K562 (cell line): Measurements from ENCODE around the gene IL6ST. TPM values are rescaled to one million over a fixed set of nuclear protein-coding genes. Genes with fewer than 3 reads are reported as not detected.

Experiments
- ATAC-seq: fragments of 200-7000 bp; cut with Tn5 transposase; 3 replicates; pipeline ENCODE4 v1.9.1; 2020; ENCODE audit warnings: moderate library complexity
- BruUV-seq: library from RNA; stranded (reverse); fragments of 400-500 nt; replicated peaks from 2 replicates; lab custom pipeline; 2021; lab: Mats Ljungman, UMichigan
- CTCF ChIA-PET: fragments of 300-600 bp; formaldehyde crosslinking; extraction: SDS; loops from one replicate; lab custom pipeline; 2021; ENCODE audit warnings: low intra/inter-chr PET ratio; lab: Yijun Ruan, JAX
- POLR2A ChIA-PET: fragments of 300-600, 350-650 bp; sonication (Branson Sonifier 250); formaldehyde crosslinking; extraction: SDS; loops from one replicate; lab custom pipeline; 2021; ENCODE audit warnings: antibody characterized with exemption, inconsistent platforms; lab: Yijun Ruan, JAX
- DNase-seq, 4 experiments: peaks; one replicate each; pipeline versions ENCODE4 v3.0.0 to v3.0.0-alpha.2; 2011 to 2018; ENCODE audit warnings: low spot score in 3 of 4, mixed read lengths in 3 of 4; ENCODE audit errors: extremely low read depth in 1 of 4
- FAIRE-seq: peaks from 2 replicates; lab custom pipeline; 2011; peaks lifted over from hg19 to GRCh38; lab: Jason Lieb, UNC
- H2AFZ ChIP-seq: 2 replicates; pipeline ENCODE4 v1.6.0; 2011; ENCODE audit warnings: low read depth, low read length, control low read depth, inconsistent platforms
- H3K27ac ChIP-seq: fragments of 200-600 bp; 3 replicates; pipeline ENCODE4 v1.8.0; 2011; ENCODE audit warnings: low read depth, mild to moderate bottlenecking, control low read depth, inconsistent platforms, low read length, moderate library complexity, mixed read lengths; ENCODE audit errors: extremely low read depth
- H3K27me3 ChIP-seq, 2 experiments: fragments of 300-600 bp in 1 of 2; 2 replicates in 1 of 2; 3 replicates in 1 of 2; pipeline versions ENCODE4 v1.6.0 to v1.8.0; 2011; ENCODE audit warnings: inconsistent platforms in 2 of 2, low read length in 2 of 2, mild to moderate bottlenecking in 1 of 2, mixed read lengths in 1 of 2, moderate library complexity in 1 of 2; ENCODE audit not compliant: control insufficient read depth in 2 of 2, insufficient read depth in 2 of 2
- H3K36me3 ChIP-seq: fragments of 300-600 bp; 3 replicates; pipeline ENCODE4 v1.8.0; 2011; ENCODE audit warnings: mild to moderate bottlenecking, low read length, inconsistent platforms; ENCODE audit not compliant: control insufficient read depth, insufficient read depth
- H3K4me1 ChIP-seq, 2 experiments: fragments of 200-600 bp in 1 of 2; replicated peaks in 1 of 2; 2 replicates in 1 of 2; 3 replicates in 1 of 2; pipeline versions ENCODE4 v1.5.1 to v1.8.0; 2011; ENCODE audit warnings: inconsistent platforms in 2 of 2, low read length in 2 of 2, mild to moderate bottlenecking in 1 of 2, mixed read lengths in 1 of 2, moderate library complexity in 1 of 2; ENCODE audit not compliant: control insufficient read depth in 2 of 2, insufficient read depth in 2 of 2
- H3K4me2 ChIP-seq: 2 replicates; pipeline ENCODE4 v1.6.1; 2011; ENCODE audit warnings: low read length, control low read depth, inconsistent platforms, mixed read lengths; ENCODE audit not compliant: insufficient read depth
- H3K4me3 ChIP-seq: fragments of 200-600 bp; sonication (generic), shearing (Covaris generic); 2 replicates; pipeline ENCODE4 v1.5.1; 2016; ENCODE audit warnings: control low read depth, inconsistent platforms
- H3K79me2 ChIP-seq: fragments of 200-600 bp; 3 replicates; pipeline ENCODE4 v1.8.0; 2011; ENCODE audit warnings: low read length, inconsistent platforms; ENCODE audit not compliant: control insufficient read depth, insufficient read depth
- H3K9ac ChIP-seq, 2 experiments: 2 replicates each; pipeline versions ENCODE4 v1.6.0 to v1.6.1; 2011; ENCODE audit warnings: low read depth in 2 of 2, low read length in 2 of 2, control low read depth in 1 of 2, inconsistent platforms in 1 of 2, mild to moderate bottlenecking in 1 of 2, mixed read lengths in 1 of 2; ENCODE audit not compliant: insufficient read depth in 1 of 2
- H3K9me1 ChIP-seq: one replicate; pipeline ENCODE4 v1.6.0; 2011; ENCODE audit warnings: inconsistent platforms, mild to moderate bottlenecking, low read length, moderate library complexity; ENCODE audit not compliant: control insufficient read depth, insufficient read depth
- H3K9me3 ChIP-seq: replicated peaks from 2 replicates; pipeline ENCODE4 v1.5.1; 2011; ENCODE audit warnings: low read depth, low read length, inconsistent platforms; ENCODE audit not compliant: control insufficient read depth, insufficient read depth
- H4K20me1 ChIP-seq: replicated peaks from 2 replicates; pipeline ENCODE4 v1.6.1; 2011; ENCODE audit warnings: low read length, inconsistent platforms, mixed read lengths; ENCODE audit not compliant: control insufficient read depth, insufficient read depth
- CEBPG ChIP-seq, 3 experiments: fragments of 200-800 bp in 1 of 3; sonication (Bioruptor generic) in 1 of 3; sonication (generic) in 1 of 3; formaldehyde crosslinking in 1 of 3; IDR thresholded peaks in 2 of 3; conservative IDR thresholded peaks in 1 of 3; 2 replicates each; pipeline versions ENCODE4 v1.6.1 to v1.8.0; 2016 to 2022; ENCODE audit warnings: missing compliant biosample characterization in 2 of 3, missing genetic modification characterization in 2 of 3, mild to moderate bottlenecking in 1 of 3, missing genetic modification reagents in 1 of 3
- CTBP1 ChIP-seq: fragments of 450-650 bp; IDR thresholded peaks from 2 replicates; pipeline ENCODE4 v1.6.1; 2016; ENCODE audit warnings: borderline replicate concordance
- HMBOX1 ChIP-seq: sonication (generic); IDR thresholded peaks from 2 replicates; pipeline ENCODE4 v1.6.1; 2016
- LCOR ChIP-seq: sonication (generic); formaldehyde crosslinking; IDR thresholded peaks from 2 replicates; pipeline ENCODE4 v1.8.0; 2022; ENCODE audit warnings: mild to moderate bottlenecking, missing genetic modification reagents
- MEIS2 ChIP-seq: fragments of 450-650 bp; IDR thresholded peaks from 2 replicates; pipeline ENCODE4 v1.6.1; 2014; ENCODE audit warnings: mild to moderate bottlenecking; ENCODE audit not compliant: partially characterized antibody
- NCOA4 ChIP-seq: fragments of 450-650 bp; IDR thresholded peaks from 2 replicates; pipeline ENCODE4 v1.6.1; 2018; ENCODE audit warnings: mild to moderate bottlenecking; ENCODE audit not compliant: partially characterized antibody
- PBX2 ChIP-seq, 2 experiments: IDR thresholded peaks in 1 of 2; conservative IDR thresholded peaks in 1 of 2; 2 replicates each; pipeline ENCODE4 v1.6.1; 2016; ENCODE audit warnings: low read depth in 2 of 2, mild to moderate bottlenecking in 1 of 2, missing compliant biosample characterization in 1 of 2, missing genetic modification characterization in 1 of 2, moderate library complexity in 1 of 2
- POLR2AphosphoS2 ChIP-seq: IDR thresholded peaks from 2 replicates; pipeline ENCODE4 v1.6.1; 2012; ENCODE audit warnings: low read length, improper control_type of control experiment
- RAD21 ChIP-seq, 2 experiments: fragments of 250-450 bp in 1 of 2; fragments of 450-650 bp in 1 of 2; sonication (Bioruptor Pico) in 1 of 2; formaldehyde crosslinking in 1 of 2; IDR thresholded peaks in 1 of 2; conservative IDR thresholded peaks in 1 of 2; 2 replicates each; pipeline versions ENCODE4 v1.4.0 to v1.8.0; 2020 to 2022; ENCODE audit warnings: mild to moderate bottlenecking in 2 of 2, moderate library complexity in 1 of 2
- RHOXF2B ChIP-seq: fragments of 250-450 bp; sonication (Bioruptor Pico); conservative IDR thresholded peaks from 2 replicates; pipeline ENCODE4 v1.5.1; 2021
- RNF2 ChIP-seq: sonication (generic); IDR thresholded peaks from 2 replicates; pipeline ENCODE4 v1.6.1; 2016
- RUNX1 ChIP-seq: sonication (generic); IDR thresholded peaks from 2 replicates; pipeline ENCODE4 v1.6.1; 2016; ENCODE audit warnings: antibody characterized with exemption, low read depth
- SMARCE1 ChIP-seq: fragments of 450-650 bp; IDR thresholded peaks from 2 replicates; pipeline ENCODE4 v1.7.1; 2016; ENCODE audit warnings: mild to moderate bottlenecking
- SRF ChIP-seq, 2 experiments: fragments of 250-450, 450-650 bp in 1 of 2; sonication (Bioruptor Pico) in 1 of 2; sonication (generic) in 1 of 2; formaldehyde crosslinking; IDR thresholded peaks; 2 replicates each; pipeline versions ENCODE4 v1.5.0 to v1.5.1; 2020 to 2022; ENCODE audit warnings: mild to moderate bottlenecking in 1 of 2, missing genetic modification reagents in 1 of 2
- SRSF9 ChIP-seq: fragments of 200-400 bp; formaldehyde crosslinking; IDR thresholded peaks from 2 replicates; pipeline ENCODE4 v1.6.1; 2017; ENCODE audit warnings: low read depth, low read length, borderline replicate concordance
- ZEB2 ChIP-seq: fragments of 450-650 bp; IDR thresholded peaks from 2 replicates; pipeline ENCODE4 v1.6.1; 2016
- ZNF324 ChIP-seq: fragments of 250-450 bp; sonication (Bioruptor Pico); IDR thresholded peaks from 2 replicates; pipeline ENCODE4 v1.4.0; 2020; ENCODE audit warnings: mild to moderate bottlenecking
- ZNF347 ChIP-seq: fragments of 450-650 bp; formaldehyde crosslinking; IDR thresholded peaks from 2 replicates; pipeline ENCODE4 v1.4.0; 2020; ENCODE audit warnings: low read depth, mild to moderate bottlenecking, moderate library complexity
- WGBS: fragments of 100-300 bp; shearing (Covaris generic); methylation state at CpG from one replicate; pipeline ENCODE4 v1.1.6; 2016; ENCODE audit warnings: low coverage, mixed read lengths; ENCODE audit not compliant: insufficient coverage; ENCODE audit errors: missing lambda C conversion rate; 5-methylcytosine and 5-hydroxymethylcytosine counted together
- in situ Hi-C: fragments of 300-500 bp; cut with MboI; formaldehyde crosslinking; loops from 4 replicates; pipeline ENCODE4 v1.15.0; 2018; ENCODE audit warnings: inconsistent platforms, mixed read lengths
- intact Hi-C: fragments of 100-400 bp; cut with micrococcal nuclease; formaldehyde crosslinking; loops from 2 replicates; pipeline ENCODE4 v1.14.2; 2022
- polyA plus RNA-seq, 8 experiments: library from polyadenylated mRNA; depleted of rRNA in 4 of 8; stranded (reverse) in 5 of 8; unstranded in 3 of 8; fragments of >200 nt; fragmentation: Nextera tagmentation in 2 of 8; fragmentation: Illumina TruSeq in 1 of 8; extraction: Ambion mirVana in 2 of 8; extraction: Trizol in 1 of 8; gene quantifications; 2 replicates each; pipeline versions ENCODE4 v1.2.1 to v1.2.3, GENCODE V29; 2011 to 2014; ENCODE audit warnings: inconsistent platforms in 1 of 8, missing spikeins in 1 of 8
- total RNA-seq, 7 experiments: library from RNA; depleted of rRNA in 6 of 7; stranded (reverse); fragments of >200 nt in 6 of 7; fragmentation: Illumina TruSeq in 2 of 7; extraction: Trizol in 2 of 7; gene quantifications; 2 replicates each; pipeline versions ENCODE4 v1.2.1 to v1.2.3, GENCODE V29; 2011 to 2021; ENCODE audit warnings: low replicate concordance in 1 of 7

The IL6ST gene
- total and polyA plus RNA-seq, 9 of the 15 experiments (the other 6 are each of a cell fraction or from before 2014, with no cell fraction given) = 2.0 to 27.0 (median 7.9) TPM

- Histone ChIP-seq H3K27ac (no peak overlapping the region), H2AFZ (no peak overlapping the region), H4K20me1 (no peaks in the 10 kb centered on the region), H3K9me3 (no peaks in the 10 kb centered on the region), H3K79me2 (peaks cover 70% of the 10 kb centered on the region)
- intact Hi-C loops = loop anchor here (5.0 kb wide), 1 partner anchor 45 kb away; no protein-coding TSS in a partner anchor
- no TSS peak for BruUV-seq
- no peak for DNase-seq
- peak; percentile 63; the same call in 1 of the 2 replicates for TF ChIP-seq ZNF324 (CRISPR knock-in tag)
- TF ChIP-seq RHOXF2B (CRISPR knock-in tag) = no peak
- no peak for TF ChIP-seq LCOR (CRISPR knock-in tag)
- TF ChIP-seq MEIS2 = peak; percentile 74
- TF ChIP-seq ZNF347 (CRISPR knock-in tag) = no peak
- TF ChIP-seq RNF2 = no peak
- TF ChIP-seq CEBPG (CRISPR knock-in tag; IDR thresholded peaks at IDR 0.05) = no peak
- TF ChIP-seq CEBPG (tag; conservative IDR thresholded peaks at IDR 0.05 in 1 of 2, IDR thresholded peaks at IDR 0.05 in 1 of 2) = peak; percentile 31 to 44; a peak in 1 of 4 replicates
- no peak for TF ChIP-seq PBX2 (CRISPR knock-in tag; IDR thresholded peaks at IDR 0.05; ENCODE audit: low read depth)
- peak; percentile 49 for TF ChIP-seq PBX2 (tag; conservative IDR thresholded peaks at IDR 0.05; ENCODE audit: low read depth)
- no peak for TF ChIP-seq SRF (CRISPR knock-in tag; IDR thresholded peaks at IDR 0.05)
- TF ChIP-seq SRSF9 = no peak
- 0 out of 2 replicates have a peak, but pooled peaks have one; percentile 45 for TF ChIP-seq ZEB2
- no peak for TF ChIP-seq NCOA4
- TF ChIP-seq RAD21 (CRISPR knock-in tag; conservative IDR thresholded peaks at IDR 0.05 in 1 of 2, IDR thresholded peaks at IDR 0.05 in 1 of 2) = peak in 1 of 2 experiments; percentile 13; a peak in 1 of 4 replicates
- TF ChIP-seq RUNX1 = no peak
- 0 out of 2 replicates have a peak, but pooled peaks have one; percentile 14 for TF ChIP-seq CTBP1
- no peak for TF ChIP-seq POLR2AphosphoS2
- peak; percentile 67; the same call in 1 of the 2 replicates for TF ChIP-seq HMBOX1
- TF ChIP-seq SMARCE1 = peak; percentile 29; the same call in 1 of the 2 replicates
- TF ChIP-seq, all 486 proteins: peak for 9
- Histone ChIP-seq H3K4me1 (peaks cover 7 to 25% of the 10 kb centered on the region in 2 experiments; a peak in 4 of 5 replicates), H3K9me1 (no peaks in the 10 kb centered on the region), H3K36me3 (peaks cover under 1% of the 10 kb centered on the region; the same call in 1 of the 3 replicates), H3K4me2 (peak overlapping the region; percentile 26; the same call in 1 of the 2 replicates), H3K27me3 (no peaks in the 10 kb centered on the region), H3K9ac (no peak overlapping the region; a peak in 1 of 4 replicates), H3K4me3 (no peak overlapping the region)
- ATAC-seq (no peak), FAIRE-seq (peak; percentile 11)
- 60% methylated on average over 5 of the region's 5 CpGs for WGBS
- in situ Hi-C loops = no loop called here
- ChIA-PET POLR2A (interaction anchor here (0.5 to 1.6 kb wide), 6 partner anchors 9 to 125 kb away, joined by 3 to 7 read pairs (median 4); no protein-coding TSS in a partner anchor), CTCF (interaction anchor here (0.6 kb wide), 1 partner anchor 52 kb away, joined by 3 read pairs; no protein-coding TSS in a partner anchor)
Measured at GRCh38 chr5:55991768-55992486, 2.8 kb downstream of the IL6ST start.
